RPMI7951 (cell line): ENCODE results near the gene CACNA1C. TPM values are rescaled to one million over a fixed set of nuclear protein-coding genes. Genes with fewer than 3 reads are reported as not detected.

Experiments
- DNase-seq: peaks from one replicate; pipeline ENCODE4 v3.0.0-alpha.2; 2012; ENCODE audit warnings: low read depth
- total RNA-seq: library from RNA; depleted of rRNA; stranded (reverse); fragments of >200 nt; shearing (Covaris generic); gene quantifications from 2 replicates; pipeline ENCODE4 v1.2.3, GENCODE V29; 2014

CACNA1C gene
- total RNA-seq, 1 experiment from 2014 or later = 1.6 TPM

DNA sequence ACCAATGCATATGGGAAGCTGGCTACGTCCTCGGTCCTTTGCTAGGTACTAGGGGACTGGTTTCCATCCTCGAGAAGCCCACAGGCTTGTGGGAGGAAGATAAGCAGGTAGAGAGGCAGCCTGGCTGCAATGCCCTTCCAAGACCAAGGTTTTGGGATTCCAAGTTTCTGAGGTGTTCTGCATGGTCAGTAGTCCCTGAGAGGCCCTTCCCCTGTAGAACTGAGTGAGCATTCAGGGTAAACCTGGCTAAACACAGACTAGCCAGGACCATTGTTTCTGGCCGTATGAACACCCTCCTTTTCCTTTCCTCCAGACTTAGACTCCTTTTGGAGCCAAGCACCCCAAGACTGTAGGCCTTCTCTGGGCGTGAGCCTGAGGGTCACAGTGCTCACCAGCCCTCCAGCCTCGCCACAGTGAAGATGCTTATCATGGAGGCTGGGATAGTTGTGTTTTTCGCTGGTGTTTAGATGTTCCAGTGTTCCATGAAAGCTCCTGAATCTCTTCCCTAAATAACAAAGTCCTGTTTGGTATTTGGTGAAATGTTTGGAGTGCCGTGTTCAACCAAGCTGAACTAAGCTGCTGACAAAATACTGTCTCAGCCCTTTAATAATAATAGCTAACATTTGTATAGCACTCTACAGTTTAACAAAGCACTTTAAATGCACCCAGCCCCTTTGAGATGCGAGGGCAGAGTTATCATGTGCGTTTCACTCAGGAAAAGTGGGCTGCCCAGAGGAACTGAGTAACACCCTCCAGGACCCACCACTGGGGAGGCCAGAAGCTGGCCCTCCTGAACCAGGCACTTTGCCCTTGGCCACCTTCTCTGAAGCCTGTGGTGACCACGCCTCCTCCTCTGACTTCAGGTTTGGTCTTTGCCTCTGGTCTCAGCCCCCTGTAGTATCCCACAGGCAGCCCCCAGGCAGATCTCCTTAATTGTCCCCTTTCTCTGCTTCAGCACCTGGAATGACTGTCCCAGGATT is 284.5 kb downstream of the CACNA1C start:
- no peak for DNase-seq

DNA sequence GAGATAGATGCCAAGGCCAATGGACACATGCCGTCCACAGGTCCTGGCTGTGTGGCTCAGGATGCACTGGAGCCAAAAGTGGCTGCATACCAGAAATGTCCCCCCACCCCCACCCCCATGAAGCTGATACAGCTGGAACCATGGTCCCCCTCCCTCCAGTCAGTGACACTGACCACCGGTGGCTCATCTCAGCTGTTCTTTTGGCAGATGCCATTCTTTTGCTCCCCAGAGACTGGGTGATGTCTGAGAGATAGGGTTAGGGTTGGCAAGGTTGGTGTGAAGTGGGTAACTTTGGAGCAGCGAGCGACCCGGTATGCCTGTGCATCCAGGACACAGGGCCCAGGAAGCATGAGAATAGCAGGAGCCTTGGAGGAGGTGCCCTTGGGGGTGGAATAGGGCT is 285.6 kb downstream of the CACNA1C start:
- DNase-seq = no peak

DNA sequence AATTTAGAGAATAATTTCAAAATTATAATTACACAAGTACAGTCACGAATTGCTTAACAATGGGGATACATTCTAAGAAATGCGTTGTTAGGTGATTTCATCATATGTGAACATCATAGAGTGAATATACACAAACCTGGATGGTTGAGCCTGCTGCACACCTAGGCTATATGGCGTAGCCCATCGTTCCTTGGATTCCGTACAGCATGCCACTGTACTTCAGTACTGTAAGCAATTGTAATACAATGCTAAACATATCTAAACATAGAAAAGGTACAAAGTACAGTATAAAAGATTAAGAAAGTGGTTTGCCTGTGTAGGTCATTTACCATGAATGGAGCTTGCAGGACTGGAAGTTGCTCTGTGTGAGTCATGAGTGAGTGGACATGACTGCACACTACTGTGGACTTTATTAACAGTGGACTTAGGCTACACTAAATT is 286.2 kb downstream of the CACNA1C start:
- DNase-seq = peak; percentile 69

DNA sequence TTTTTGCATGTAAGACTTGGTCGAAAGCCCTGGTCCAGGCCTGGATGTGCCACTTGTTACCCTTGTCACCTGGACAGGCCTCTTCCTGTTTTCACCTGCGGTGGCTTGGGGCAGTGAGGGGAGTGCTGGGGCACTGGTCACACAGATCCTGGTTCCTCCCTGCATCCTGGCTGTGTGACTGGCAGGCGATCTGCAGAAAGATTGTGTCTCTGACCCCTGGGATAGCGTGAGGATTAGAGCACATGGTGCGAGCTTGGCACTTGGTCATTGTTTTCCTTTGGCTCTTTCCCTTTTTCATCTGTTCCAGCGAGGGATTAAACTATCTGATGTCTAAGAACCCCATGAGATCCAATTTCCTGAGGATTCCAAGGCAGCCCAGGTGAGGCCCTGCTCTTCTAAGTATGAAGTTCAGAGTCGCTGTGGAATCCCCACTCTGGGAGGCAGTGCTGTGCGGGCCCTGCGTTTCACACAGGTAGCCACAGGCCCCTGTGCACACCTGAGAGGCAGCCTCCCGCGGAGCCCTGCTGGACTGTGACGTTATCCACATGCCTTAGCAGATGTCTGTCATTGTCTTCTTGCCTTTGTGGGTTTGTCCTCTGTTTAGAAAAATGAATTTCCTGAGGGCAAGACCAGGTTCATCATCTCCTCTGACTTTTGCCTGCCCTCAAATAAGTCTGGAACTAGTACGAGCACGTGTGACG is 288.4 kb downstream of the CACNA1C start:
- no peak for DNase-seq

DNA sequence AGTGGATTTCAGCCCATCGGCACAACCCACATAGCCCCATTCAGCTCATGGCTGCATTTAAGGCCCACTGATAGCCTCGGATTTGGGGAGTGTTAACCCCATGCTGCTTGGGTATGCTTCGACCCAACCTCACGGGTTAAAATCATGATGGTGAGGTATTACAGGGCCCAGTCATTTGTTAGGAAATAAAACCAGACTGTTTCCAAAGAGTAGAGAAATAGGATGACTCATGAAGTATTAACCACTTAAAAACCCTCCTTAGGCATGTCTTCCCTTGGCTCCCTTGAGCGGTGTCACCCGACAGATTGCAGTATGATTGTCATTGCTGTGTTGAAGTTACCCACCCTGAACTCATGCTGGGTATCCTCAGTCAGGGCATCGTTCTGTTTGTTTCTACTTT is 289.1 kb downstream of the CACNA1C start:
- DNase-seq = peak; percentile 79

DNA sequence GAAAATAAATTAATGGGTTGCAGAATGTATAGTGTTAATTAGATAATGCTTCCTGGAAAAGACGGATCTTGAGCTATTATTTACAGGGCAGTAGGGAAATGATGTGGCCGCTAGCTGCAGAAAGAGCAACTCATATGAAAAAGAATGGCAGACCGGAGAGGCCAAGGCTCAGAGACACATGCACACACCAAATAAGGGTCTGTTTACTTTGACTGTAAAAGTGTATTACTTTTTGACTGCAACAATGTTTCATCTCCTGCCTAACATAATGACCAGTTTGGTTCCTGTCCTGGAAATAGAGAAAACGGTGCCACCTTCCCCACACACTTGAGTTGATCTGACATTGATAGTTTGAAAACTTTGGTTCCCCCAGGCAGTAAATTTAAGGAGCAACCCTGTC is 290.9 kb downstream of the CACNA1C start:
- no peak for DNase-seq

DNA sequence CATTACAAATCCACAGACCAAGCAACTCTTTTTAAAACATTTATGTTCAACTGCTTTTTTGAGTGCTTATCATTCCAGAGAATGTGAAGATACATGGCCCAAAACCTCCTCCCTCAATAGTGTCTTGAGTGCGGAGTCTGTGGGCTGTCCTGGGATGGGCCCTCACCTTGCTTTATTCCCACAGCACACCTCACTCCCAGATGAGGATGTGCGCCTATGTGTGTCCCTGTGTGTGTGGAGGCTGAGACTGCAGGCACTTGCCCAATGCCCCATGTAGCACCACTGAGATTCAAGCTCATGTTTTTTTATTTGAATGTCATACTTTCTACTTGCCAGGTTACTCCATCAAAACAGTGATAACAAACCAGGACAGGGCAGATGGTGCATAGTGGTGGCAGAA is 291.7 kb downstream of the CACNA1C start:
- DNase-seq = no peak

DNA sequence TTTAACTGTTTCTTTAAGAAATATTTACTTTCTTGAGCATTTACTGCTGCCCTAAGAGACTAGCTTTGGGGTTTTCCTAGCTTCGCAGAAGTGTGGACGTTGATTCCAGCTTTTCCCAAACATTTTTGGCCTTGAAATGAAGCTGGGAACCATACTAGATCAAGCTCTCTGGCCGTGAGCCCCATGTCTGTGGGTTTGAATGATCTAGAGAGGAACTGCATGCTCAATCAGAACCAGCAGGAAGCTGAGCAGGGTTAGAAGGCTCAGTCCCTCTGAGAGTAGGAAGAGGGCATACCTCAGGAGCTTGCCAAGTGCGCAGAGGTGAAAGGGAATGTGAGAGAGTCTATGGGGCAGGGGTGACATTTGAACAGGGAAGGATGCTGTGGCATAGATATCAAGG is 292.1 kb downstream of the CACNA1C start:
- DNase-seq = no peak

DNA sequence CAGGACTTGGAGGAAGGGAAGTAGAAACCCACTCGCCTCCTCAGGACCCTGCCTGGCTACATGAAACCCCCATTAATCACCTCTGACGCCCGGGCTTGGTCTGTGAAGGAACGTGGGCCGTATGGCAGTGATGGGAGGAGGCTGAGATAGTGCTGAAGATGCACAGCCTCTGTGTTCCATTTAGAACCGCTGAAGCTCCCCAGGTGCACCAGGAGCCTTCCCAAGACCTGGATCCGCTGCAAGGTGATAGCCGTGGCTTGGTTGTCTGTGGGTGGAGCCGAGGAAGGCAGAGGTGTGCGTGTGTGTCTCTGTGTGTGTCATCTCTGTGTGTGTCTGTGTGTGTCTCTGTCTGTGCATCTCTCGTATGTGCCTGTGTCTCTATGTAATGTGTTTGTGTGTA is 293.1 kb downstream of the CACNA1C start:
- DNase-seq = no peak

DNA sequence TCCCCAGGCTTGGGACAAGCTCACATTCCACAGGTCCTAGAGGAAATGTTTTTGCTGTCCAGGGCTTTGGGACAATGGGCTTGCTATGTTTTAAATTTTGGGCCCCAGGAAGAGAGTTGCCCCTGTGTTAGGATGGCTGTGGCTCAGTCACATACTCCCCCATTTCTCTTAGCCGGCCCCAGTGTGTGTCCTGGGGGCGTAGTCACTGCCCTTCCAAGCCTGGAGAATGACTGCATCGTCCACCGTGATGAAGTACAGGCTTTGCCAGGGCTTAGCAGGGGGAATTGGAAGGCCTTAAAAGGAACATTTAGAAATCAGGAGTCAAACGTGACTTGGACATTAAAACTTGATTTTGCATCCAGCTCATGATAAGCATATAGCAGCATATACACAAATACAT is 293.6 kb downstream of the CACNA1C start:
- DNase-seq = no peak

DNA sequence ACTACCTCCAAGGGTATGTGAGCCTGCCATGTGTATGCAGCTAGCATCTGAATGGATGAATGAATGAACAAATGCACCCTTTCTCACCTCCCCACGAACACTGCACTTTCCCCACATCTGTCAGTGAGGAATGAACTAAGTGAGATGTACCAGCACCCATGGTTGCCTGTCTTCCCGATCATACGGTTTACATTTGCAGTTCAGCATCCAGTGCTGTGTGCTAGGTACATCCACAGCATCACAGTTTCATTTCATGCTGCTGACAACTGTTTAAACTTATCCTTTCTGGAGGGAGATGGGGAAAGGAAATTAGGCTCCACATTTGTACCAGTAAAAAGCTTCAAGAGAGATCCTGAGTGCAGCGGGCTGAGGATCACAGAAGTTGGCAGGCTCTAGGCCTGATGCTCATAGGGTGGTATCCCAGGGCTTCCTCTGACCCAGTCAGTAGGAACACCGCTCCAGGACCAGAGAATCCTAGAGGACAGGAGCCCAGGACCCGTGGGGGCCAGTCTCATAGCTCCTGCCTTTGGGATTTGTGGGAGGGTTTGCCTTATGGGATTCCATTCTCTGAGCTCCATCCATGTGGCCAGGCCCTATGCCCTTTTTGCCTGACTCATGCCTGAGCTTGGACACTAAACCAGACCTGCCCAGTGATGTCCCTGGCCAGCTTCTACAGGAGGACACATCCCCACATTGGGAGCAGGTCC is 294.5 kb downstream of the CACNA1C start:
- DNase-seq = peak; percentile 36

DNA sequence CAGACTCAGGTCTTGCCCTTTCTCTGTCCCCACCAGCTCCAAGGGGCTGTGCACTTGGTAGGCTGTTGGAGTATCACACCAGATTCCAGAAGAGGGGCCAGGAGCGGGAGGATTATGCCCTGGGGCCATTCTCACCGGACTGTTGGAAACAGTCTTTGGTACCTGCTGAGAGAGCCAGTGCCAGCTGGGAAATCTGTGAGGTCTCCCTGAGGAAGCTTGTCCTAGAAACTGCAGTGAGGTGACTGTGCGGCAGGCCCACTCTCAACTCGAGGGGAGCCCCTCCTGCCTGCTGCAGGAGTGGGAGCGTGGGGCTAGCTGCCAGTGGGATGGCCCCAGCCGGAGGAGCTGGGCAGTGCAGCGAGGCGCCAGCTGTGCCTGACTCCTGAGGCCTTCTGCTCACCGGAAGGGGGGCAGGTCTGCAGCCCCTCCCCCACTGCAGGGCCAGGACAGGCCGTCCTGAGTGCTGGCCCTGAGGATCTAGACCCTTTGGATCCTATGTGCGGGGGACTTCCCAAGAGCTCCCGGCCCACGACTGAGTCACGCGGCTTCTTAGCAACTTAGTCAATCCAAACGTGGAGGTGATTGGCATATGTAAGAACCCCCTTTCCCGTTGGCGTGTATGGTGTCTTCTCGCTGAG is 295.2 kb downstream of the CACNA1C start:
- DNase-seq = no peak

DNA sequence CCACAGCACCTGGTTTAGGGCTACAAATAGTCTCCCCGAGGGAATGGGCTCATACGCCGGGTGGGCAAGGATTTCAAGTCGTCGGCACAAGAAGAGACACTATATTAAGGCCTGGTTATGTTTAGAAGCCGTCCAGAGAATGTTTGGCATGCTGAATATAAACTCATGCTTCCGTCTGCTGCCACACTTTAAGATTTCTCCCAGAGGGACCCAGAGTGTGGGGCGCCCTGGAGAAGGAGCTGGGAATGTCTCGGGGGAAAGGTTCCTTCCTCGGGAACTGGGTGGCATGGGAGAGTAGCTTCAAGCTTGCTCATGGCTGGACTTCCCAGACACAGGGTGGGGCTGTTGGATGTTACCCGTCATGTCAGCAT is 295.7 kb downstream of the CACNA1C start:
- no peak for DNase-seq

DNA sequence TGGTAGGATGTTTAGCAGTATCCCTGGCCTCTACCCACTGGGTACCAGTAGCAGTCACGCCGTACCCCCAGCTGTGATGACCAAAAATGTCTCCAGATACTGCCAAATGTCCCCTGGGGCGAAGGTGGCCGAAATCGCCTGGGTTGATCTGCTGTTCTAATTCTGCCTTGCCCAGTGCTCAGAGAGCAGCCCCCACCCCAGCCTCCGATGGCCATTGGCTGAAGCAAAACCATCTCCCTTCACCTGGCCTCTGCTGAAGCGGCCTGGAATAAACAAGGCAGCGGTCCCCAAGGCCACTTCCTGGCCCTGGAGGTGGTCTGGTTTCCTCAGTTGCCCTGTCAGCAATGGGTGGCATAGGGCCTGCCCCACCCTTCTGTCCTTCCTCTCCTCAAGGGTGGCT is 298.4 kb downstream of the CACNA1C start:
- no peak for DNase-seq

DNA sequence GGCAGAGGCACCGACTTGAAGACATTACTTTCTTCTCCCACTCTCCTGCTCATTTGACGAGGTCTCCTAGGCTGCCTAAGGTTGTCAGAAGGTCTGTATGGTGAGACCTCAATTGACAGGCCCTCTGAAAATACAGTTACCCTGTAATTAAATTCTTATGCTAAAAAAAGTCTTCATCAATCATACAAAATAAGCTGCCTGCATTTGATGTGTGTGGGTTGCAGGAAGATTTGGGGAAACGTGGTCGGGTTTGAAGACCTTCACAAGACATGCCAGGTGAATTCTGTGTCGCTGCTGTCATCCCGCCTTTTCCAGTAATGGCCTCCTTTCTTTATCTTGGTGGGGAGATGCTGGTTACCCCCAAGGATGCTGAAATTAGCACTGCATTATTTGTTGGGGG is 299.4 kb downstream of the CACNA1C start:
- DNase-seq = no peak

DNA sequence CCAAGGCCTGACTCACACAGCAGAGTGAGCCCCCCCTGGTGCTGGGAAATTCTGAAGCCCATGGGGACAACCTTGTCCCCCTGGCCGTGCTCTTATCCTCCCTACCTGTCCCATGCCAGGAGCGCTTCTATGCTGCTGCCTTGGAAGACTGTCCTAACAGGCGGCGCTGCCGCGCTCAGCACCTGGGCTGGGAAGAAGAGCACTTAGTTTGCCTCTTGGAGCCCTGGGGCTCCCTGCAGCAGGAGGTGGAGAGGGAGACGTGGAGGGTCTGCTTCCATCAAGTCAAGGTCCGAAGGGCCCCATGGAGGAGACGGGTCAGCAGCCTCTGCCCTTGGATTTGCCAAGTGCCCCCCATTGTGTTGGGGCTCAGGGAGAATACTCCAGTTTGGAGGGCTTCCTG is 300.5 kb downstream of the CACNA1C start:
- DNase-seq = no peak

DNA sequence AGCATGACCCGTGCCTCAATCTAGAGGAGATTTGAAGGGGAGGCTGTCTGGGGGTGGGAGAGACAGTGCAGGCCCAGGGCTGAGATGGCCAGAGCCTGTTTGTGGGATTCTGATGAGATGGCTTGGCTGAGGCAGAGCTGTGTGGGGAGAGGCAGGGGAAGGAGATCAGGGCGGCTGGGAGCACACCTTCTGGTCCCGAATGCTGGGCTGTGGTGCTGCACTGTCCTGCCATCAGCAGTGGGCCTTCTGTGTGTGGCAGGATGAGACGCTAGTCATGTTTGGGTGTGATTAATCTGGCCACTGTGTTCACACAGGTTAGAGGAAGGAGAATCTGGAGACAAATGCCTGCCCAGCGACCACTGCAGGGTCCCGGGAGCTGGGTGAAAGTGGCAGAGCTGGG is 300.9 kb downstream of the CACNA1C start:
- DNase-seq = no peak

DNA sequence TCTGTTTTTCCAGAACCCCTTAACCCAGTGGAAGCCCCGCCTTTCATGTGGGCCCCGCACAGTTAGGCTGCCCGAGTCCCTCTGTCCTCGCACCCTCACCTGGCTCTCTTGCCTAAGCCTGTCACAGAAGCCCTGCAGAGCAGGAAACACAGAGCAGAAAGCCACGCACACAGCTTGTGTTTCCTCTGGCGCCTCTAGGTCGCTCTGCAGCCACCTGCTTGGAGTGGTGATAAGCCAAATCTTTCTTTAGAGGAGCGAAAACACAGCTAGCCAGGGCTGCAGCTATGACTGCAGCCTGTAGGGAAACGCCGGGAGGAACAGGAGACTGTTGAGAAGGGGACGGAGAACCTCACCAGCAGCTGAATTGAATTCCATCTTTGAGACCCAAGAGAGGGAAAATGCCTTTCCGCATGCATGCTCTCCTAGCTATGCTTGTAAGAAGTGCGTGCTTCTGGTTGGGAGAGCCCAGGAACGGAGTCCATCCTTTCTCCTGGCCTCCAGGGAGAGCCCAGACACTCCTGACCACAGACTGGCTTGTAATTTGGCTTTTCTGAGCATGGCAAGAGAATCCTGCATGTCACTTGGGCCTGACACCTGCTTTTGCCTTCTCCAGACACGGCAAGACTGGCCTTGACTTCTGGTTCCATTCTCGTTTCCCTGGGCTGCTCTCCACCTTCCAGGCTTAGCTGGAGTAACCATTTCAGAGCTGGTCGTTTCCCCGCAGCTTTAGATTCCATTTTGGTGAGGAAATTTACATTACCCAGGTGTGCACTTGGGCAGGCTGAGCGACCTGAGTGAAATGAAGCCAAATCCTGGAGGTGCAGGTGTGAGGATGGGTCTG is 301.6 kb downstream of the CACNA1C start:
- DNase-seq = no peak

DNA sequence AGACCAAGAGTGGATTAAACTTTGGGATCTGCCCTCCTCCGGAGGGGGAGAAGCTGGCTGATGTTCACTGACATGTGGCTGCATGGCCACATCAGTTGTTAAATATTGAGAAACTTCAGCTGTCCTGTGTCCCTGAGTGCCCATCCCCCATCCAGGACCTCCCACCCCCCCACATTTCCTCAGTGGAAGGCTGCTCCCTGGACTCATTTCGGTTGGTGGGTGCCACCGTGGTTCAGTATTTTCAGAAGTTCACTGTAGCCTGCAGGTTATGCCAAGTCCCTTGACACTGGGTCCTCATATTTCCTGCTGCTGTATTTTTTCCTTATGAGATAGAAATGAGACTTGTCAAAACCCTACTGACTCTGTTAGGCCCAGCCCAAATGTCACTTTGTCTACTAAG is 302.4 kb downstream of the CACNA1C start:
- no peak for DNase-seq

DNA sequence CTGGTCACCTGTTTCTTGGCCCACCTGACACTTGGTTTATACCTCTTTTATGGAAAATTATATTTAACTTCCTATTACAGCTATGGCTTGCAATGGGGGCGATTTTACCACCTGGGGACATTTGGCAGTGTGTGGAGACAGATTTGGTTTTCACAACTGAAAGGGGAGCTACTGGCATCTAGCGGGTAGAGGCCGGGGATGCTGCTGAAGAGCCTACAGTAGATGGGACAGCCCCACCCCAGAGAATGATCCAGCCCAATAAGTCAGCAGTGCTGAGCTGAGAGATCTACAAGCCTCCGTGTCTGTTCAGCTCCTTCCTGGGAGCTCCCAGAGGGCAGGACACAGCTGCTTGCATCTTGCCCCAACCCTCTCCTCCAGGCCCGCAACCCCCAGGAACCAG is 302.8 kb downstream of the CACNA1C start:
- DNase-seq = no peak

DNA sequence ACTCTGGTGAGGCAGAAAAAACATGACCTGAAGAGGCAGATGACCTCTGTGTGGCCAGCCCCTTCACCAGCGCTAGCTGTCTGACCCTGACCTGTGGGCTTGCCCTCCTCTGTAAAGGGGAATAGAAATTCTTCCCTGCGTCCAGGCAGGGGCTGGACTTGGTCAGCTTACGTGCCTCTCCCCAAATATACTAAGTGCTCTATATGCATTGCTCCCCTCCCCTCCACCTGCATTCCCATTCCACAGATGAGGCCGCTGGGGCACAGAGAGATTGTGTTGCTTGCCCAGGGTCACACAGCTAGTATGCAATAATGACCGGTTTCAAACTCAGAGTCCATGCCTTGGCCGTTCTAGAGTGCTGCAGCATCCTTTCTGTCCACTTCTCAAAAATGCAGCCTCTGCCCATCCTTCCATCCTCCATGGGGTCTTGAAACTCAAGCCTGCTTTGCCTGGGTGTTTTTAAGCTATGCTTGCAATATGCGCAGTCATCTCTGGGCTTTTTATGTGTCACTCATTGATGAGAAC is 303.9 kb downstream of the CACNA1C start:
- DNase-seq = no peak
